ENCODE results near the gene DAND5.
A peak's percentile ranks its signal among the peaks of the same experiment; 100 is the strongest.

DAND5 gene

DNA sequence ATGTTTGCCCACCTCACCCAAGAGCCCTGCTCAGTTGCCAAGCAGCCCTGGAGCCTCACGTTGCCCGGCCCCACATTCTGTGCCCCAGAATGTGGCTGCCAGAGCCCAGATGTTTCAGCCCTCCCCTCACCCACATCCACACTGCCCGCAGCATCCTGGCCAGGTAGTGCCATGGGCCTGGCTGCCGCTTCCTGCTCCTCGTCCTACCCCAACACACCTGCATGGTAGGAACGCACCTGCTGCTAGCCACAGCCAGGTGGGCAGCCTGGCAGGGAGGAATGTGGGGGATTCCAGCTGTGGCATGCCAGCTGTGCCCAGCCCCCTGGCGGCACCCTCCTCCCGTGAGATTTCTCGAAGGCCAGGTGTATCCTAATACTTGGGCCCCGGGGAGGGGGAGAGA is 18.4 kb downstream of the DAND5 start:
- H3K9me3 ChIP-seq (ENCODE audit: control insufficient read depth, low read length) = no peaks in the 10 kb centered on the region
- H3K9ac ChIP-seq (ENCODE audit: low read length) = no peak overlapping the region
- H3K36me3 ChIP-seq (ENCODE audit: control insufficient read depth, insufficient read depth, low read length, severe bottlenecking) = no peaks in the 10 kb centered on the region
- no peak overlapping the region for H3K4me3 ChIP-seq (ENCODE audit: low read length)
- no peak for DNase-seq (ENCODE audit: low read depth)
- no peaks in the 10 kb centered on the region for H3K27me3 ChIP-seq (replicated peaks; ENCODE audit: control insufficient read depth, insufficient read depth, low read length)
- H3K4me1 ChIP-seq (ENCODE audit: control insufficient read depth, insufficient read depth, low read length) = peaks cover 7% of the 10 kb centered on the region

DNA sequence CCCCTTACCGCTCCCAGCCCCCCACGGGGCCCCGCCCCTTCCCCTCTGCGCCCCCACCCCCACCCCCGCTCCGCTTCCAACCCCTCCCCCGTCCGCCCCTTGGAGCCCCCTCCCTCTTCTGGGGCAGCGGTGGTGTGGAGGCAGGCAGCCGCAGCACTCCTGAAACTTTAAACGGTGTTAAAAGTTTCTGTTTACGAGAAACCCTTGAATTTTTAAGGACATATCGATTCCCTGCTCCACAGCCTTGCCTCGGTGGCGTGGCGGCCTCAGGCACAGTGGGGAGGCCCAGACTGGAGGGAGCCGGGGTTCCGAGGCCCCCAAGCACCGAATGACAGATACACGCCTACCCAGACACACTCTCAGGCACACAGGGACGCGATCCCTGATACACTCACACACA is 21.1 kb downstream of the DAND5 start:
- no peak overlapping the region for H3K4me3 ChIP-seq (ENCODE audit: low read length)
- DNase-seq (ENCODE audit: low read depth) = no peak
- H3K9ac ChIP-seq (ENCODE audit: low read length) = no peak overlapping the region

DNA sequence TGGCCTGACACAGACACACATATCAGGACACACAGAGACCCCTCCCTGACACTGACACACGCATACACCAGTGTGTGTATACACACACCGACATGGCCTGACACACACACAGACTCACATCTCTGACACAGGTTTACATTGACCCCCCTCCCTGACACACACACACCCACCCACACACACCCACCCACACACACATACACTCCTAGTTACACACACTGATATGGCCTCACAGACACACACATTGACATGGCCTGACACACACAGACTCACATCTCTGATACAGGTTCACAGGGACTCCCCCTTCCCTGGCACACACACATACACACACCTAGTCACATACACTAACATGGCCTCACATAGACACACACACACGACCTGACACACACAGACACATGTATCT is 21.5 kb downstream of the DAND5 start:
- no peak overlapping the region for H3K4me3 ChIP-seq (ENCODE audit: low read length)
- DNase-seq (ENCODE audit: low read depth) = no peak
- H3K27me3 ChIP-seq (replicated peaks; ENCODE audit: control insufficient read depth, insufficient read depth, low read length) = no peaks in the 10 kb centered on the region

More for the DNA sequence above, 21.1 kb downstream of the DAND5 start:
- Histone ChIP-seq H3K4me1 (ENCODE audit: control insufficient read depth, insufficient read depth, low read length) (peaks cover 1% of the 10 kb centered on the region), H3K36me3 (ENCODE audit: control insufficient read depth, insufficient read depth, low read length, severe bottlenecking) (no peaks in the 10 kb centered on the region), H3K9me3 (ENCODE audit: control insufficient read depth, low read length) (no peaks in the 10 kb centered on the region), H3K27me3 (replicated peaks; ENCODE audit: control insufficient read depth, insufficient read depth, low read length) (no peaks in the 10 kb centered on the region)

DNA sequence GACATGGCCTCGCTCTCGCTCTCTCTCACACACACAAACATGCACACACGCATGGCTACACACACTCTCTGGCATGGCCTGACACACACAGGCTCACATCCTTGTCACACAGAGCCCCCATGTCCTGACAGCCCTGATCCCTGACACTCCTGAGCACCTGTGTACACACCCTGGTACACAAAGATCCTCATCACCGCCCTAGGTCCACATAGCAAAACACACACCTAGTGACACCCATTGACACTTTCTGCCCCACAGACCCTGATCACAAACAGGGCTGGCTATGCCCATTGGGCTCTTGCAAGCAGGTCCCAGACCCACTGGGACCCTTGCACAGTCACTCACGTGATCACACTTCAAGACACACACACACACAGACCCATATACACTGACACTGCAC is 21.9 kb downstream of the DAND5 start:
- Histone ChIP-seq H3K4me3 (ENCODE audit: low read length) (no peak overlapping the region), H3K4me1 (ENCODE audit: control insufficient read depth, insufficient read depth, low read length) (no peaks in the 10 kb centered on the region), H3K9me3 (ENCODE audit: control insufficient read depth, low read length) (no peaks in the 10 kb centered on the region), H3K9ac (ENCODE audit: low read length) (no peak overlapping the region), H3K36me3 (ENCODE audit: control insufficient read depth, insufficient read depth, low read length, severe bottlenecking) (no peaks in the 10 kb centered on the region), H3K27me3 (replicated peaks; ENCODE audit: control insufficient read depth, insufficient read depth, low read length) (no peaks in the 10 kb centered on the region)
- DNase-seq (ENCODE audit: low read depth) = no peak

More for the DNA sequence above, 21.5 kb downstream of the DAND5 start:
- Histone ChIP-seq H3K9ac (ENCODE audit: low read length) (no peak overlapping the region), H3K36me3 (ENCODE audit: control insufficient read depth, insufficient read depth, low read length, severe bottlenecking) (no peaks in the 10 kb centered on the region), H3K4me1 (ENCODE audit: control insufficient read depth, insufficient read depth, low read length) (no peaks in the 10 kb centered on the region), H3K9me3 (ENCODE audit: control insufficient read depth, low read length) (no peaks in the 10 kb centered on the region)

DNA sequence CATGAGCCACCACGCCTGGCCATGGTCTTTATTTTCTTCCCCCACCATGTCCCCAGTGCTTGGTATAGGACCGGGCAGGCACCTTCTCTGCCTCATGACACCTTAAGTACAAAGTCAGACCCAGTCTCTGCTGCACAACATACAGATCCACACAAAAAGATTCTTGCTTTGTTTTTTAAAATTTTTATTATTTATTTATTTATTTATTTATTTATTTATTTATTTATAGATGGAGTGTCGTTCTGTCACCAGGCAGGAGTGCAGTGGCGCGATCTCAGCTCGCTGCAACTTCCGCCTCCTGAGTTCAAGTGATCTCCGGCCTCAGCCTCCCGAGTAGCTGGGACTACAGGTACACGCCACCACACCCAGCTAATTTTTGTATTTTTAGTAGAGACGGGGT is 23.4 kb downstream of the DAND5 start:
- peaks cover 7% of the 10 kb centered on the region for H3K4me1 ChIP-seq (ENCODE audit: control insufficient read depth, insufficient read depth, low read length)
- DNase-seq (ENCODE audit: low read depth) = no peak
- no peaks in the 10 kb centered on the region for H3K27me3 ChIP-seq (replicated peaks; ENCODE audit: control insufficient read depth, insufficient read depth, low read length)
- H3K9me3 ChIP-seq (ENCODE audit: control insufficient read depth, low read length) = no peaks in the 10 kb centered on the region
- no peaks in the 10 kb centered on the region for H3K36me3 ChIP-seq (ENCODE audit: control insufficient read depth, insufficient read depth, low read length, severe bottlenecking)
- H3K4me3 ChIP-seq (ENCODE audit: low read length) = no peak overlapping the region
- no peak overlapping the region for H3K9ac ChIP-seq (ENCODE audit: low read length)

DNA sequence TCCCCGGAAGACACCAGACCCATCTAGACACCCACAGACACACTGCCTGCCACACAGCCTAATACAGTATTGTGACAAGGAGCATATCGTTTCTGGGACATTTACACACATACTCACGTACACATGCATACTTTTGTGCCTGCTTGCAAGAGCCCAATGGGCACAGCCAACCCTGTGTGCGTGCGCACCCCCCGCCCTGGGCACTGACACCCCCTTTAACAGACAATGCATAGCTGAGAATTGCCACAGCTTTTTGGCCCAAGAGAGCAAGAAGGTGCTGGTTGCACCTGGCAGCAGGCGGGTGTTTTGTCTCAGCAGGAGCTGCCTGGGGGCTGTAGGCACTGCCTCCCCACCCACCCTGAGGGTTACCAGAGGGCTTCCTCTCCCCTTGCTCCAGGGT is 24.2 kb downstream of the DAND5 start:
- H3K27me3 ChIP-seq (replicated peaks; ENCODE audit: control insufficient read depth, insufficient read depth, low read length) = no peaks in the 10 kb centered on the region
- H3K4me3 ChIP-seq (ENCODE audit: low read length) = no peak overlapping the region
- peaks cover 2% of the 10 kb centered on the region for H3K36me3 ChIP-seq (ENCODE audit: control insufficient read depth, insufficient read depth, low read length, severe bottlenecking)
- H3K9ac ChIP-seq (ENCODE audit: low read length) = no peak overlapping the region
- H3K4me1 ChIP-seq (ENCODE audit: control insufficient read depth, insufficient read depth, low read length) = peaks cover 15% of the 10 kb centered on the region
- H3K9me3 ChIP-seq (ENCODE audit: control insufficient read depth, low read length) = no peaks in the 10 kb centered on the region
- DNase-seq (ENCODE audit: low read depth) = no peak

DNA sequence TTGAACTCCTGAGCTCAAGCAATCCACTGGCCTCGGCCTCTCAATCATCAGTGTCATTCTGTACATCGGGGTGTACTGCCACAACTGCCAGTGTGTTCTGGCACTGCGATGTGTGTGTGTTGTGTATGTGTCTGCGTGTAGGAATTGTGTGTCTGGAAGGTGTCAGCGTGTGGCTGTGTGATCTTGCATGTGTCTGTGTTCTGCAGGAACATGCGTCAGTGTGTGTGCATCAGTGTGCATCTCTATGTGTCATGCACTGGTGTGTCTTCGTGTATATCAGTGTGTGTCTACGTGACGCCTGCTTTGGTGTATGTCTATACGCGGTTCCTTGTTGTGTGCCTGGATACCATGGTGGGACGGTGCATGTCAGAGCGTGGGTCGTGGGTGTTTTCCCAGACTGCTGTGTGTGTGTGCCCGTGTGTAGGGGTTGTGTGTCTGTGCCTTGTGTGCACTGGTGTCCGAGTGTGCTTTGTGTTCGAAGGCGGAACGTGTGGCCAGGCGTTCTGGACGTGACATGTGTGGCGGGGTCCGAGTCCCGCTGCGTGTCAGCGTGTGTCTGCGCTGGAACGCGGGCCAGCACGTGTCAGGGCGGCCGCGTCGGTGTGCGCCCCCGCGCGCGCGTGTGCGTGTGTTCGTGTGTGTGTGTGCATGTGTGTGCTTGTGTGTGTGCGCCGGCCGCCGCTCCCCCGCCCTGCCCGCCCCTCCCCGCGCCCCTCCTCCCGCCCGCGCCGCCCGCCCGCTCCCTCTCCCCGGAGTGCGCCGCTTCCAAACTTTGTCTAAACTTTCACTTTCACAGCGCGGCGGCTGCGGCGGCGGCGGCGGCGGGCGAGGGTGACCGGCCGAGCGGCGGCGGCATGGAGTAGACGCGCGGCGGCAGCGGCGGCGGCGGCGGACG is 25.6 kb downstream of the DAND5 start, which contains the start of gene NFIX:
Gene NFIX, plus strand, starts transcription at position 775 of the 895 bp plus-strand sequence. CDS start 363 bp downstream, outside the sequence.
- no peaks in the 10 kb centered on the region for H3K27me3 ChIP-seq (replicated peaks; ENCODE audit: control insufficient read depth, insufficient read depth, low read length)
- H3K9me3 ChIP-seq (ENCODE audit: control insufficient read depth, low read length) = no peaks in the 10 kb centered on the region
- peak within 1 kb of the TSS; percentile 88 for H3K4me3 ChIP-seq (ENCODE audit: low read length)
- DNase-seq (ENCODE audit: low read depth) = peak; percentile 90
- peaks cover 18% of the 10 kb centered on the region for H3K4me1 ChIP-seq (ENCODE audit: control insufficient read depth, insufficient read depth, low read length)
- peak within 1 kb of the TSS; percentile 99 for H3K9ac ChIP-seq (ENCODE audit: low read length)
- H3K36me3 ChIP-seq (ENCODE audit: control insufficient read depth, insufficient read depth, low read length, severe bottlenecking) = peaks cover 6% of the 10 kb centered on the region

DNA sequence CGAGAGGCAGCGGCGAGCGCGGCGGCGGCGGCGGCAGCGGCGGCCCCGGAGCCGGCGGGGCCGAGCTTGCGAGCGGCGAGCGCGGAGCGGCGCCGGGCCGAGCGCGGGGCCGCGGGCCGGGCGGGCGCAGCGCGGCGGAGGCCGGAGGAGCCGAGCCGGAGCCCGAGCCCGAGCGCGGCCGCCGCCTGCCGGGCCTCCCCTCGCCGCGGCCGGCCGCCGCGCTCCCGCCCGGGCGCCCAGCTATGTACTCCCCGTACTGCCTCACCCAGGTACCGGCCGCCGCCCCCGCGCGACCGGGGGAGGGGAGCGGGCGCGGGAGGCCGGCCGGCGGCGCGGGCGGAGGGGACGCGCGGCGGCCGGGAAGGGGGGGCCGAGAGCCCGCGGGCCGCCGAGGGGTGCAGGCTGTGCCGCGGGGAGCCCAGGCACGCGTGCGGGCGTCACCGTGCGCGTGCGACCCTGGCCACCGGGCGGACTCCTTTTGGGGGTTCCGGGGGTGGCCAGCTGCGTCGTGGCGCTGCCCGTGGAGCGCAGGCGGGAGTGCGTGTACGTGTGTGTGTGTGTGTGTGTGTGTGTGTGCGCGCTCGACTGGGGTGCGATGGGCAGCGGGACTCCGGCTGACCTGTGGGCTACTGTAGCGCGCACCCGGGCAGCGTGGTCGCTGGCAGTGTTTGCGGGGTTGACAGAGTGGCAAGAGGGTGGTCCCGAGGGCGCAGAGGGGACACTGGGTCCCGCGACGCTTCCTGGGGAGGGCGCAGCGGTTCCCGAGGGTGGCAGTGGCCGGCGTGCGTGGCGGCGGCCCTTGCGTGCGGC is 26.4 kb downstream of the DAND5 start:
- Histone ChIP-seq H3K27me3 (replicated peaks; ENCODE audit: control insufficient read depth, insufficient read depth, low read length) (no peaks in the 10 kb centered on the region), H3K9me3 (ENCODE audit: control insufficient read depth, low read length) (no peaks in the 10 kb centered on the region), H3K4me1 (ENCODE audit: control insufficient read depth, insufficient read depth, low read length) (peaks cover 21% of the 10 kb centered on the region), H3K9ac (ENCODE audit: low read length) (peak overlapping the region; percentile 99), H3K4me3 (ENCODE audit: low read length) (peak overlapping the region; percentile 88), H3K36me3 (ENCODE audit: control insufficient read depth, insufficient read depth, low read length, severe bottlenecking) (peaks cover 6% of the 10 kb centered on the region)
- DNase-seq (ENCODE audit: low read depth) = peak; percentile 56

DNA sequence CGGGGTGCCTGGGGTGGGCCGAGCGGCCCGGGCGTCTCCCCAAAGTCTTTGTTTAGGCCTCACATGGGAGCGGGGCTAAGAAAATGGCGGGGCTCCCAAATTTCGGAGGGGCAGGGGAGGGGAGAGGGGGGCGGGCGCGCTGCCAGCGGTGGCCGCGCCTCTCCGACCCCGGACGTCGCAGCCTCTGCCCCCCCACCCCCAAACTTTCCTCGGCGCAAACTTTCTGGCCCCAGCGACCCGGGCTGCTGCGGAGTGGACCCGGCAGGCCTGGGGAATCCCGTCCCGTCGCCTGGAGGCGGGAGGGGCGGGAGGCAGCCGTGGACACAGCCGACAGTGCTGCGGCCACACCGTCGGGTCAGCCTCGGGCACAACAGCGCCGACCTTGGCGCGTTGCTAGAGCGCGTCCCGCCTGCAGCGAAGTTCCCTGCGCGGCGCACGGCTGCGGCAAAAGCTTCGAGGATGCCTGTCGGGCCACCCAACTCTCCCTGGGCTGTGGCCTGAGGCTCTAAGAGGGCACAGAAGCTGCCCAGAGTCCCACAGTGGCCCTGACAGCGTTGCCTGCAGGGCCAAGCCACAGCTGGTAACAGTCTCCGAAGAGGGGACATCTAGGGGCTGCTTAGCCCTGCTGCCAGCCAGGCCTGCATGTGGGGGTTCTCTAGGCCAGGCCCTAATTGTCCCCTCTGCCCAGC is 27.2 kb downstream of the DAND5 start:
- H3K9ac ChIP-seq (ENCODE audit: low read length) = peak overlapping the region; percentile 99
- peak overlapping the region; percentile 88 for H3K4me3 ChIP-seq (ENCODE audit: low read length)
- H3K27me3 ChIP-seq (replicated peaks; ENCODE audit: control insufficient read depth, insufficient read depth, low read length) = no peaks in the 10 kb centered on the region
- peaks cover 6% of the 10 kb centered on the region for H3K36me3 ChIP-seq (ENCODE audit: control insufficient read depth, insufficient read depth, low read length, severe bottlenecking)
- no peaks in the 10 kb centered on the region for H3K9me3 ChIP-seq (ENCODE audit: control insufficient read depth, low read length)
- DNase-seq (ENCODE audit: low read depth) = peak; percentile 64
- peaks cover 29% of the 10 kb centered on the region for H3K4me1 ChIP-seq (ENCODE audit: control insufficient read depth, insufficient read depth, low read length)

DNA sequence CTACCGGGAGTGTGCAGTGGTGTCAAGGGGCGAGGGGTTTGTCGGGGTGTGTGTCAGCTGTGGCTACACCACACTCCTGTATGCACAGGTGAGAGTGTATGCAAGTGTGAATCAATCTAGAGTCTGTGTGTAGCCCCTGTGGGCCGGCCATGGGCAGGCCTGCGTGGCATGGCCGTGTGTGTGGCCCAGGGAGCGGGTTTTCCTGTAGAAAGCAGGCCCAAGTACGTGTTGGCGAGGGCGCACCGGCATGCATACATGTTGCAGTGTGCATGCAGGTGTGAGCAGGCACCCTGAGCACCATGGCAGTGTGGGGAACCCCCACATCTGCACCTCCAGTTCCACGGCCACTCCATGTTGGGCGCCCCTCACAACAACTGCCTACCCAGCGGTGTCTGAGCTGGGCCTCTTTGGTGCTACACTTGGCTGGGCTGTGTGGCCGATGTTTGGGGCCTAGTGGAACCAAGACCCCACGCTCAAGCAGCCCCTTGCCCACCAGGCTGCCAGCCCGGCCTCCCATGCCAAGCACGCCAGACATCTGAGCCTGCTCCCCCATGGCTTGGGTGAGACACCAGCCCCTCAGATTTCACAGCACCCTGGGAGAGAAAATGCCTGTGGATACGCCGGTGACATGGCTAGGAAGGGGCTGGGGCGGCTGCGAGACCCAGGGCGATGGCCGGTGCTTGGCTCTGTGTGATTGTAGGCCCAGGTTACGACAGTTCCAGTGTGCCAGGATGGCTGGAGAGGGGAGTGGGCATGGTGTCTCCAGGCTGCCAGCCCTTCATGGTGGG is 28.0 kb downstream of the DAND5 start:
- H3K27me3 ChIP-seq (replicated peaks; ENCODE audit: control insufficient read depth, insufficient read depth, low read length) = no peaks in the 10 kb centered on the region
- peak overlapping the region; percentile 99 for H3K9ac ChIP-seq (ENCODE audit: low read length)
- peaks cover 6% of the 10 kb centered on the region for H3K36me3 ChIP-seq (ENCODE audit: control insufficient read depth, insufficient read depth, low read length, severe bottlenecking)
- H3K9me3 ChIP-seq (ENCODE audit: control insufficient read depth, low read length) = no peaks in the 10 kb centered on the region
- H3K4me3 ChIP-seq (ENCODE audit: low read length) = peak overlapping the region; percentile 88
- DNase-seq (ENCODE audit: low read depth) = no peak
- H3K4me1 ChIP-seq (ENCODE audit: control insufficient read depth, insufficient read depth, low read length) = peaks cover 31% of the 10 kb centered on the region
